Measurements from ENCODE around the gene MOB3A. TPM values are rescaled to one million over a fixed set of nuclear protein-coding genes. Genes with fewer than 3 reads are reported as not detected.

MOB3A gene
- total and polyA plus RNA-seq, 9 of the 15 experiments (the other 6 are each of a cell fraction or from before 2014, with no cell fraction given): 1.1 to 24.1 (median 6.0) TPM

DNA sequence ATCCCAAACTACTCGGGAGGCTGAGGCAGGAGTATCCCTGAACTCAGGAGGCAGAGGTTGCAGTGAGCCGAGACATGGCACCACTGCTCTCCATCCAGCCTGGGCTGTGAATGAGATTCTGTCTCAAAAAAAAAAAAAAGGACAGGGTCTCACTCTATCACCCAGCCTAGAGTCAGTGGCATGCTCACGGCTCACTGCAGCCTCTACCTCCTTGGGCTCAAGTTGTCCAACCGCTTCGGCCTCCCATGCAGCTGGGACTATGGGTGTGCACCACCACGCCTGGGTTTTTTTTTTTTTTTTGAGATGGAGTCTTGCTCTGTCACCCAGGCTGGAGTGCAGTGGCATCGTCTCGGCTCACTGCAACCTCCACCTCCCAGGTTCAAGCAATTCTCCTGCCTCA is 59.7 kb downstream of the MOB3A start:
- in situ Hi-C loops (cut with MboI): no loop called here
- CTCF ChIA-PET (ENCODE audit: low intra/inter-chr PET ratio): no interaction called here

More for the DNA sequence above, 59.7 kb downstream of the MOB3A start:
- WGBS (ENCODE audit: insufficient coverage, low coverage, missing lambda C conversion rate): 91% methylated on average over 6 of the region's 8 CpGs
- peaks cover 7% of the 10 kb centered on the region for H3K9me3 ChIP-seq (replicated peaks; ENCODE audit: control insufficient read depth, insufficient read depth, low read depth, low read length)
- DNase-seq (ENCODE audit: extremely low read depth in 1 of 4, low spot score in 3 of 4) (no peak), ATAC-seq (no peak), FAIRE-seq (no peak)
- no peak overlapping the region for H3K27ac ChIP-seq (ENCODE audit: extremely low read depth, low read depth, low read length)
- H3K4me2 ChIP-seq (ENCODE audit: insufficient read depth, low read length): no peak overlapping the region
- no peak overlapping the region for H2AFZ ChIP-seq (ENCODE audit: low read depth, low read length)
- POLR2A ChIA-PET: interaction anchor here (0.6 to 2.5 kb wide), 4 partner anchors 8 to 785 kb away, joined by 3 to 26 read pairs (median 8); no protein-coding TSS in a partner anchor
- H3K36me3 ChIP-seq (ENCODE audit: control insufficient read depth, insufficient read depth, low read length): peaks cover 40% of the 10 kb centered on the region; the same call in 2 of the 3 replicates
- no peaks in the 10 kb centered on the region for H3K27me3 ChIP-seq (ENCODE audit: control insufficient read depth in 2 of 2, insufficient read depth in 2 of 2, low read length in 2 of 2)
- H4K20me1 ChIP-seq (replicated peaks; ENCODE audit: control insufficient read depth, insufficient read depth, low read length): peaks cover 4% of the 10 kb centered on the region; the same call in 1 of the 2 replicates
- intact Hi-C loops (cut with micrococcal nuclease): no loop called here
- BruUV-seq (replicated peaks): no TSS peak
- peaks cover 6% of the 10 kb centered on the region for H3K79me2 ChIP-seq (ENCODE audit: control insufficient read depth, insufficient read depth, low read length)
- H3K9ac ChIP-seq (ENCODE audit: insufficient read depth in 1 of 2, low read depth in 2 of 2, low read length in 2 of 2): no peak overlapping the region
- no peaks in the 10 kb centered on the region for H3K9me1 ChIP-seq (ENCODE audit: control insufficient read depth, insufficient read depth, low read length)
- H3K4me3 ChIP-seq: no peak overlapping the region
- H3K4me1 ChIP-seq (replicated peaks in 1 of 2; ENCODE audit: control insufficient read depth in 2 of 2, insufficient read depth in 2 of 2, low read length in 2 of 2): peaks cover 6 to 73% of the 10 kb centered on the region in 2 experiments; a peak in 4 of 5 replicates
- TF ChIP-seq PHF21A (IDR thresholded peaks at IDR 0.05; ENCODE audit: borderline replicate concordance, low read depth) (no peak), NFXL1 (CRISPR knock-in tag; IDR thresholded peaks at IDR 0.05) (no peak), PKNOX1 (IDR thresholded peaks at IDR 0.05) (no peak), PRMT5 (CRISPR knock-in tag; IDR thresholded peaks at IDR 0.05) (no peak), ZBTB33 (CRISPR knock-in tag; IDR thresholded peaks at IDR 0.05) (peak; percentile 28; the same call in 1 of the 2 replicates), KDM1A (IDR thresholded peaks at IDR 0.05) (no peak), RBM15 (IDR thresholded peaks at IDR 0.05; ENCODE audit: insufficient read depth, low read length) (no peak), ZSCAN29 (IDR thresholded peaks at IDR 0.05) (no peak)

Data from K562 (cell line).